Measurements from ENCODE around the gene TSPAN9. TPM values are rescaled to one million over a fixed set of nuclear protein-coding genes. Genes with fewer than 3 reads are reported as not detected.

TSPAN9 gene
- total RNA-seq, 2 experiments from 2014 or later, result 0.07 TPM; not detected in 1

DNA sequence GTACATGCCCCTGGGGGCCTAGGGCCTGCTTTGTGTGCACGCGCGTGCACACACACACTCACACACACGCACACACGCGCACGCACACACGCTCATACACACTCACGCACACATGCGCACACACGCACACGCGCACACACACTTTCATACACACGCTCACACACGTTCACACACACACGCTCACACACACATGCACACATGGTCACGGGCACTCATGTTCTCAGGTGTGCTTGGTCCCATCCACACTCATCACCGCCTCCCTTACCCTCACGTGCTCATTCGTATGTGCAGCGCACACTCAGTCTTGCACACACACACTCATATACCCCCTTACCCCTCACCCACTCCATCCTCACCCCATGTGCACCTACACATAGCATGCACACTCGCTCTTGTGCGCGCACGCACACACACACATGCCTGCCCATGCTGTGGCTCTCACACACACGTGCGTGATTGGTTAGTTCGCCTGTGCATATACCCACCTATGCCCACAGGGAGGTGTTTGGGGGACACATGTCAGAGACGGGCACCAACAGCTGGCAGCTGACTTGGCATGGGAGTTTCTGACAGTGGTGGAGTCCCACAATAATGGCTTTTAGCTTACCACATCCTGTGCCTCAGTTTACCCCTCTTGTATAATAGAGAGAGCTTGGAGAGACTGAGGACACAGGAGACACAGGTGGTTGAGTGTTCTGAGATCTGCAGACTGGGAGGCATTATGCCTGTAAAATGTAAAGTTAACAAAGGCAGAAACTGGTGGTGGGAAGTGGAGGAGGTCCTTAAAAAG, 28.7 kb downstream of the TSPAN9 start:
- Mint-ChIP-seq H3K4me1 (ENCODE audit: low read depth) (no peaks in the 10 kb centered on the region), H3K36me3 (ENCODE audit: low read depth) (no peaks in the 10 kb centered on the region), H3K9me3 (no peaks in the 10 kb centered on the region), H3K27me3 (no peaks in the 10 kb centered on the region), H3K27ac (no peak overlapping the region), H3K4me3 (no peak overlapping the region)
- ChIA-PET POLR2A (no interaction called here), CTCF (no interaction called here)
- TF ChIP-seq, protein P1, sequence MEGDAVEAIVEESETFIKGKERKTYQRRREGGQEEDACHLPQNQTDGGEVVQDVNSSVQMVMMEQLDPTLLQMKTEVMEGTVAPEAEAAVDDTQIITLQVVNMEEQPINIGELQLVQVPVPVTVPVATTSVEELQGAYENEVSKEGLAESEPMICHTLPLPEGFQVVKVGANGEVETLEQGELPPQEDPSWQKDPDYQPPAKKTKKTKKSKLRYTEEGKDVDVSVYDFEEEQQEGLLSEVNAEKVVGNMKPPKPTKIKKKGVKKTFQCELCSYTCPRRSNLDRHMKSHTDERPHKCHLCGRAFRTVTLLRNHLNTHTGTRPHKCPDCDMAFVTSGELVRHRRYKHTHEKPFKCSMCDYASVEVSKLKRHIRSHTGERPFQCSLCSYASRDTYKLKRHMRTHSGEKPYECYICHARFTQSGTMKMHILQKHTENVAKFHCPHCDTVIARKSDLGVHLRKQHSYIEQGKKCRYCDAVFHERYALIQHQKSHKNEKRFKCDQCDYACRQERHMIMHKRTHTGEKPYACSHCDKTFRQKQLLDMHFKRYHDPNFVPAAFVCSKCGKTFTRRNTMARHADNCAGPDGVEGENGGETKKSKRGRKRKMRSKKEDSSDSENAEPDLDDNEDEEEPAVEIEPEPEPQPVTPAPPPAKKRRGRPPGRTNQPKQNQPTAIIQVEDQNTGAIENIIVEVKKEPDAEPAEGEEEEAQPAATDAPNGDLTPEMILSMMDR (IDR thresholded peaks at IDR 0.05), result no peak
- no peak for ATAC-seq
- intact Hi-C loops (cut with micrococcal nuclease), result no loop called here
- DNase-seq, result no peak

DNA sequence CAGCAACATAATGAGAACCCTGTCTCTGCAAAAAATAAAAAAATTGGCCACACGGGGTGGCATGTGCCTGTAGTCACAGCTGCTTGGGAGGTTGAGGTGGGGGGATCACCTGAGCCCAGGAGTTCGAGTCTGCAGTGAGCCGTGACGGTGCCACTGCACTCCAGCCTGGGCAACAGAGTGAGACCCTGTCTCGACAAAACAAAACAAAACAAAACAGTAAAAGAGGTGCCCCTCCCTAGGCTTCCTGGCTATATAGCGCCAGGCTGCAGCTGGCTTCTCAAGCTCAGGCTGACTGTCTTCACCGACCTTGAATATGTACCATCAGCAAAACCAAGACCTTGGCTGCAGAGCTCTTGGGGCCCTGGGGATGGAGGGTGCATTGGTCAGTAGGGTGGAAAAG, 29.4 kb downstream of the TSPAN9 start:
- Mint-ChIP-seq H3K27me3 (no peaks in the 10 kb centered on the region), H3K9me3 (no peaks in the 10 kb centered on the region), H3K36me3 (ENCODE audit: low read depth) (no peaks in the 10 kb centered on the region), H3K27ac (no peak overlapping the region), H3K4me1 (ENCODE audit: low read depth) (no peaks in the 10 kb centered on the region), H3K4me3 (no peak overlapping the region)
- TF ChIP-seq, protein P1 (IDR thresholded peaks at IDR 0.05), result no peak
- intact Hi-C loops (cut with micrococcal nuclease), result no loop called here
- DNase-seq (no peak), ATAC-seq (no peak)
- CTCF ChIA-PET, result no interaction called here
- POLR2A ChIA-PET, result no interaction called here

DNA sequence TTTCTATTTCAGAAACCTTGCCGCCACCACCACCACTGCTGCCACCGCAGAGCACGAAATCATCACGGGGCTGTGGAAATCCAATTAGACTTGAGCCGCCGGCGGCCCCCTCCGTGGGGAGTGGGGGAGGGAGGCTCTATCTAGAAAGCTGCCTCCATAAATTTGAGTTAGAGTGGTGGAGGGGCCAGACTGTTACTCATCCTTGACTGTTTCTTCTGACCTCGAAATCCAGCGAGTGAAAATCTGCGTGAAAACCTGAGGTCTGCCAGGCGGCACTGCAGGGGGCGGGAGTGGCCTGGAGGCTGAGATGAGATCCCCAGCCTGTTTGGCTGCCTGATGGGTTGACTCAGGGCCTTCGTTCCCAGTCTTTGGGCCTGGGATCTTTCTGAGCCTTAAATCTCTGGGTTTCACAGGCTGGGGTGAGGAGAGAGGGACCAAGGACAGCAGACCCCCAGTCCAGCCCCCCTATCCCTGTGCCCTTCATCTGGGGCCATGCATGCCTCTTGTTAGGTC, 29.9 kb downstream of the TSPAN9 start:
- no peak for DNase-seq
- Mint-ChIP-seq H3K4me1 (ENCODE audit: low read depth) (no peaks in the 10 kb centered on the region), H3K36me3 (ENCODE audit: low read depth) (no peaks in the 10 kb centered on the region), H3K9me3 (no peaks in the 10 kb centered on the region), H3K27me3 (no peaks in the 10 kb centered on the region), H3K27ac (no peak overlapping the region), H3K4me3 (no peak overlapping the region)
- CTCF ChIA-PET, result no interaction called here
- TF ChIP-seq, protein P1 (IDR thresholded peaks at IDR 0.05), result no peak
- POLR2A ChIA-PET, result no interaction called here
- no peak for ATAC-seq
- intact Hi-C loops (cut with micrococcal nuclease), result no loop called here

DNA sequence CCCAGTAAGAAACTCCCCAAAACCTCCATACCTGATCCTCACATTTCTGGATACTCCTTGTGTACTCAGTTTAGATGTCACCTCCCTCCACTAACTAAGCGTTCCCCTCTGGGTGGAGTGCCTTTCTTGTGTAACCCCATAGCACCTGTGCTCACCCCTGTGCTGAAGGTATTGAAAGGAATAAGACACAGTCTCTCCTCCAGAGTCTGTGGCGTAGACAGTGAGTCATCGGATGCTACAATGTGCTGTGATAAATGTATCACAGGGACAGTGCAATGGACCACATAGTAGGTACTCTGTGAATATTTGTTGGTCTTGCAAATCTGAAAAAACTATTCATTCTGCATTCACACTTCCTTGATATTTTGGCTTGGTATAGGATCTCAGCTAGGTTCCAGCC, 30.8 kb downstream of the TSPAN9 start:
- intact Hi-C loops (cut with micrococcal nuclease), result no loop called here
- no peak overlapping the region for H3K27ac Mint-ChIP-seq
- no peak for ATAC-seq
- POLR2A ChIA-PET, result no interaction called here
- CTCF ChIA-PET, result no interaction called here
- H3K36me3 Mint-ChIP-seq (ENCODE audit: low read depth), result no peaks in the 10 kb centered on the region
- H3K9me3 Mint-ChIP-seq, result no peaks in the 10 kb centered on the region
- TF ChIP-seq, protein P1 (IDR thresholded peaks at IDR 0.05), result no peak
- H3K4me3 Mint-ChIP-seq, result no peak overlapping the region
- peaks cover 2% of the 10 kb centered on the region for H3K27me3 Mint-ChIP-seq
- DNase-seq, result no peak
- H3K4me1 Mint-ChIP-seq (ENCODE audit: low read depth), result no peaks in the 10 kb centered on the region

DNA sequence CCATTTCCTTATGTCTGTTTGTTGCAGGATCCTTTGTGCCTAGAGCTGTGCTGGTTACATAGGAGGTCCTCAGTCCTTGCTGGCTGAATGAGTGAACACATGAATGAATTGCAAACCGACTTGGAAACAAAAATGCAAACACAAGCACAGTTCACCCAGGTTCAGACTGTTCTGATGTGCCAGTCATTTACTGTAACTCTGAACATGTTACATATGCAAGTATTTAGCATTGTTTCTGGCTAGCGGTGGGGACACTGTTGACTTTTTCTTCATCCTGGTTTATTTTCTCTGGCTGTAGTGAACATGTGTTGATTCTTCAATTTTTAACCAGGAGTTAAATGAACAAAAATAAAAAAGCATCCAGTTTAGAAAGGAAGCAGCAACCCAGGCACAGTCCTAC, 33.4 kb downstream of the TSPAN9 start:
- H3K27ac Mint-ChIP-seq, result no peak overlapping the region
- no peaks in the 10 kb centered on the region for H3K4me1 Mint-ChIP-seq (ENCODE audit: low read depth)
- H3K36me3 Mint-ChIP-seq (ENCODE audit: low read depth), result no peaks in the 10 kb centered on the region
- intact Hi-C loops (cut with micrococcal nuclease), result no loop called here
- no peak for DNase-seq
- H3K27me3 Mint-ChIP-seq, result peaks cover 9% of the 10 kb centered on the region
- ATAC-seq, result no peak
- POLR2A ChIA-PET, result interaction anchor here (0.7 kb wide), 1 partner anchor 1350 kb away, joined by 3 read pairs; no protein-coding TSS in a partner anchor
- CTCF ChIA-PET, result interaction anchor here (1.3 kb wide), 1 partner anchor 37 kb away, joined by 4 read pairs; no protein-coding TSS in a partner anchor
- H3K9me3 Mint-ChIP-seq, result no peaks in the 10 kb centered on the region
- TF ChIP-seq, protein P1 (IDR thresholded peaks at IDR 0.05), result no peak
- H3K4me3 Mint-ChIP-seq, result no peak overlapping the region
